Measurements from ENCODE around the gene RHOG.

DNA sequence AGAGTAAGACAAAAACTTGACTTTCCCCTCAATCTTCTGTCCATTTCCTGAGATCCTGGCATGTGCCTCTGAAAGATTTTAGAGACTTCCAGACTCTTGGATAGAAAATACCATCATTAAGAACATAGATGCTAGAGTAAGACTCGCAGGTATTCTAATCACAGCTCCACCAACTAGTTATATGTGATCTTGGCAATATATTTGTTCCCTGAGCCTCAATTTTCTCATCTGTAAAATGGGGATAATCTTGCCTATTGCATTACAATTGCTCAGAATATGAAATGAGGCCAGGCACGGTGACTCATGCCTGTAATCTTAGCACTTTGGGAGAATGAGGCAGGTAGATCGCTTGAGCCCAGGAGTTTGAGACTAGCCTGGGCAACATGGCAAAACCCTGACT, 10.7 kb downstream of the RHOG start:
- TF ChIP-seq, protein P1, sequence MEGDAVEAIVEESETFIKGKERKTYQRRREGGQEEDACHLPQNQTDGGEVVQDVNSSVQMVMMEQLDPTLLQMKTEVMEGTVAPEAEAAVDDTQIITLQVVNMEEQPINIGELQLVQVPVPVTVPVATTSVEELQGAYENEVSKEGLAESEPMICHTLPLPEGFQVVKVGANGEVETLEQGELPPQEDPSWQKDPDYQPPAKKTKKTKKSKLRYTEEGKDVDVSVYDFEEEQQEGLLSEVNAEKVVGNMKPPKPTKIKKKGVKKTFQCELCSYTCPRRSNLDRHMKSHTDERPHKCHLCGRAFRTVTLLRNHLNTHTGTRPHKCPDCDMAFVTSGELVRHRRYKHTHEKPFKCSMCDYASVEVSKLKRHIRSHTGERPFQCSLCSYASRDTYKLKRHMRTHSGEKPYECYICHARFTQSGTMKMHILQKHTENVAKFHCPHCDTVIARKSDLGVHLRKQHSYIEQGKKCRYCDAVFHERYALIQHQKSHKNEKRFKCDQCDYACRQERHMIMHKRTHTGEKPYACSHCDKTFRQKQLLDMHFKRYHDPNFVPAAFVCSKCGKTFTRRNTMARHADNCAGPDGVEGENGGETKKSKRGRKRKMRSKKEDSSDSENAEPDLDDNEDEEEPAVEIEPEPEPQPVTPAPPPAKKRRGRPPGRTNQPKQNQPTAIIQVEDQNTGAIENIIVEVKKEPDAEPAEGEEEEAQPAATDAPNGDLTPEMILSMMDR (IDR thresholded peaks at IDR 0.05; ENCODE audit: low read depth, low read length): no peak
- TF ChIP-seq EZH2phosphoT487 (IDR thresholded peaks at IDR 0.05; ENCODE audit: low read depth): no peak
